Activated naive CD8-positive, alpha-beta T cell treated with anti-CD3 and anti-CD28 coated beads for 36 hours (primary cell): Measurements from ENCODE around the gene GPT2. TPM values are rescaled to one million over a fixed set of nuclear protein-coding genes. Genes with fewer than 3 reads are reported as not detected.
A peak's percentile ranks its signal among the peaks of the same experiment; 100 is the strongest.

Experiments used
- DNase-seq: peaks from one replicate; pipeline ENCODE4 v3.0.0; 2021
- H3K27ac Mint-ChIP-seq: one replicate; pipeline ENCODE4 v1.8.0; 2022; ENCODE audit warnings: mild to moderate bottlenecking, moderate library complexity, mixed read lengths
- H3K27me3 Mint-ChIP-seq: one replicate; pipeline ENCODE4 v1.8.0; 2022; ENCODE audit warnings: mild to moderate bottlenecking, mixed read lengths
- H3K36me3 Mint-ChIP-seq: one replicate; pipeline ENCODE4 v1.8.0; 2021; ENCODE audit warnings: mild to moderate bottlenecking, mixed read lengths
- H3K4me1 Mint-ChIP-seq: one replicate; pipeline ENCODE4 v1.8.0; 2021; ENCODE audit warnings: mixed read lengths
- H3K4me3 Mint-ChIP-seq: one replicate; pipeline ENCODE4 v1.8.0; 2022; ENCODE audit warnings: mild to moderate bottlenecking, moderate library complexity, mixed read lengths
- H3K9me3 Mint-ChIP-seq: one replicate; pipeline ENCODE4 v1.8.0; 2022; ENCODE audit warnings: mixed read lengths
- total RNA-seq, 2 experiments: library from RNA; stranded (reverse); gene quantifications; one replicate each; pipeline ENCODE4 v1.2.3, GENCODE V29; 2021

GPT2 gene, protein sequence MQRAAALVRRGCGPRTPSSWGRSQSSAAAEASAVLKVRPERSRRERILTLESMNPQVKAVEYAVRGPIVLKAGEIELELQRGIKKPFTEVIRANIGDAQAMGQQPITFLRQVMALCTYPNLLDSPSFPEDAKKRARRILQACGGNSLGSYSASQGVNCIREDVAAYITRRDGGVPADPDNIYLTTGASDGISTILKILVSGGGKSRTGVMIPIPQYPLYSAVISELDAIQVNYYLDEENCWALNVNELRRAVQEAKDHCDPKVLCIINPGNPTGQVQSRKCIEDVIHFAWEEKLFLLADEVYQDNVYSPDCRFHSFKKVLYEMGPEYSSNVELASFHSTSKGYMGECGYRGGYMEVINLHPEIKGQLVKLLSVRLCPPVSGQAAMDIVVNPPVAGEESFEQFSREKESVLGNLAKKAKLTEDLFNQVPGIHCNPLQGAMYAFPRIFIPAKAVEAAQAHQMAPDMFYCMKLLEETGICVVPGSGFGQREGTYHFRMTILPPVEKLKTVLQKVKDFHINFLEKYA
- 10 to 100 TPM; 33.2 to 35.8 TPM for total RNA-seq

- Mint-ChIP-seq H3K4me1 (peaks cover 11% of the 10 kb centered on the region), H3K27ac (peak within 1 kb of the TSS; percentile 86), H3K27me3 (peaks cover 39% of the 10 kb centered on the region), H3K9me3 (no peaks in the 10 kb centered on the region), H3K36me3 (peaks cover 14% of the 10 kb centered on the region), H3K4me3 (peak within 1 kb of the TSS; percentile 88)
- peak; percentile 88 for DNase-seq
Measured at GRCh38 chr16:46883690-46884512, at the start of gene GPT2. TSS of gene GPT2 (plus strand) at chr16:46884362. CDS start at chr16:46884716, 354 bp downstream.

- no peaks in the 10 kb centered on the region for H3K9me3 Mint-ChIP-seq
Measured at GRCh38 chr16:46836534-46837530, 47.3 kb upstream of the GPT2 start.

GRCh38 chr16:46839986-46840443 is 44.1 kb upstream of the GPT2 start:
- H3K4me3 Mint-ChIP-seq: no peak overlapping the region
- H3K36me3 Mint-ChIP-seq: no peaks in the 10 kb centered on the region

More at GRCh38 chr16:46836534-46837530, 47.3 kb upstream of the GPT2 start:
- H3K4me1 Mint-ChIP-seq: peaks cover 4% of the 10 kb centered on the region
- H3K27me3 Mint-ChIP-seq: no peaks in the 10 kb centered on the region
- no peak overlapping the region for H3K4me3 Mint-ChIP-seq
- H3K27ac Mint-ChIP-seq: no peak overlapping the region
- H3K36me3 Mint-ChIP-seq: no peaks in the 10 kb centered on the region
- no peak for DNase-seq

DNA sequence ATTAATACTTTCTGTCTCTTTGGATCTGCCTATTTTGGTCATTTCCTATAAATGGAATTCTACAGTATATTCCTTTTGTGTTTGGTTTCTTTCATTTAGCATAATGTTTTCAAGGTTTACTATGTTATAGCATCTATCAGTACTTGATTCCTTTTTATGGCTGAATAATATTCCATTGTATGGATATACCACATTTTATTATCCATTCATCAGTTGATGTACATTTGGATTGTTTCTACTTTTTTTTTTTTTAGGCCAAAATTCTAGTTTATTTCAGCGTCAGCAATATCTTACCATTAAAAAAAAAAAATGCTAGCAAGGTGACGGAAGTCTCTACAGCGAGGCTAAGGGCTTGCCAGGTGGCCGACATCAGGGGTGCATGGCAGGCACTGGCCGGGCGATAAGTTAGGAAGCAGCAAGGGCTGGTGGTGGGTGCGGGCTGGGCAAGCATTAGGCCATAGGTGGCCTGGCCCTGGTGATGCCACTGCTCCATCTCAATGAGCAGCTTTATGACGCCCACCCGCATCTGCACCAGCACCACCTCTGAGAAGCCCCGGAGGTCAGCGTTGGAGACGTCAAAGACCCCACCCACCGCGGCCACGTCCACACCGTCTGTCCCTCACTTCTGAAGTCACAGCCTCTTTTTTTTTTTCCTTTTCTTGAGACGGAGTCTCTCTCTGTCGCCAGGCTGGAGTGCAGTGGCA is 41.8 kb upstream of the GPT2 start:
- Mint-ChIP-seq H3K27me3 (peaks cover 20% of the 10 kb centered on the region), H3K36me3 (no peaks in the 10 kb centered on the region), H3K9me3 (peaks cover 9% of the 10 kb centered on the region), H3K4me1 (no peaks in the 10 kb centered on the region), H3K27ac (no peak overlapping the region), H3K4me3 (no peak overlapping the region)
- no peak for DNase-seq

More at GRCh38 chr16:46839986-46840443, 44.1 kb upstream of the GPT2 start:
- peaks cover 4% of the 10 kb centered on the region for H3K4me1 Mint-ChIP-seq
- no peak overlapping the region for H3K27ac Mint-ChIP-seq
- peaks cover 9% of the 10 kb centered on the region for H3K9me3 Mint-ChIP-seq
- no peak for DNase-seq
- peaks cover 5% of the 10 kb centered on the region for H3K27me3 Mint-ChIP-seq

- no peak for DNase-seq
- Mint-ChIP-seq H3K4me3 (no peak overlapping the region), H3K27ac (no peak overlapping the region), H3K4me1 (no peaks in the 10 kb centered on the region), H3K27me3 (peaks cover 26% of the 10 kb centered on the region), H3K36me3 (no peaks in the 10 kb centered on the region), H3K9me3 (peaks cover 9% of the 10 kb centered on the region)
Measured at GRCh38 chr16:46843898-46844642, 40.1 kb upstream of the GPT2 start.

- no peaks in the 10 kb centered on the region for H3K36me3 Mint-ChIP-seq
- H3K27ac Mint-ChIP-seq: no peak overlapping the region
- no peak overlapping the region for H3K4me3 Mint-ChIP-seq
- DNase-seq: no peak
- H3K27me3 Mint-ChIP-seq: peaks cover 26% of the 10 kb centered on the region
- no peaks in the 10 kb centered on the region for H3K4me1 Mint-ChIP-seq
- H3K9me3 Mint-ChIP-seq: peaks cover 9% of the 10 kb centered on the region
Measured at GRCh38 chr16:46844771-46845170, 39.4 kb upstream of the GPT2 start.

DNA sequence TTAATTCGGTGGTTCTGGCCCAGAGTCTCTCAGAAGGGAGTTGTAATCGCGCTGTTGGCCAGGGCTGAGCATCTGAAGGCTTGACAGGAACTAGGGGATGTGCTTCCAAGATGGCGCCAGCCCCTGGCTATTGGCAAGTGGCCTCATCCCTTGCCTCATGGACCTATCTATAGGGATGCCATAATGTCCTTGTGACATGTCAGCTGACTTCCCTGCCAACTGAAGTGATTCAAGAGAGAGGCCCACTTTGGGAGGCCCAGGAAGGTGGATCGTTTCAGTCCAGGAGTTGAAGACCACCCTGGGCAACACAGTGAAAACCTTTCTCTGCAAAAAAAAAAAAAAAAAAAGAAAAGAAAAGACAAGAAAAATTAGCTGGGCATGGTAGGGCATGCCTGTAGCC is 38.2 kb upstream of the GPT2 start:
- no peak for DNase-seq
- H3K4me3 Mint-ChIP-seq: no peak overlapping the region
- H3K27ac Mint-ChIP-seq: no peak overlapping the region
- H3K9me3 Mint-ChIP-seq: peaks cover 9% of the 10 kb centered on the region
- no peaks in the 10 kb centered on the region for H3K4me1 Mint-ChIP-seq
- peaks cover 26% of the 10 kb centered on the region for H3K27me3 Mint-ChIP-seq
- H3K36me3 Mint-ChIP-seq: no peaks in the 10 kb centered on the region

DNA sequence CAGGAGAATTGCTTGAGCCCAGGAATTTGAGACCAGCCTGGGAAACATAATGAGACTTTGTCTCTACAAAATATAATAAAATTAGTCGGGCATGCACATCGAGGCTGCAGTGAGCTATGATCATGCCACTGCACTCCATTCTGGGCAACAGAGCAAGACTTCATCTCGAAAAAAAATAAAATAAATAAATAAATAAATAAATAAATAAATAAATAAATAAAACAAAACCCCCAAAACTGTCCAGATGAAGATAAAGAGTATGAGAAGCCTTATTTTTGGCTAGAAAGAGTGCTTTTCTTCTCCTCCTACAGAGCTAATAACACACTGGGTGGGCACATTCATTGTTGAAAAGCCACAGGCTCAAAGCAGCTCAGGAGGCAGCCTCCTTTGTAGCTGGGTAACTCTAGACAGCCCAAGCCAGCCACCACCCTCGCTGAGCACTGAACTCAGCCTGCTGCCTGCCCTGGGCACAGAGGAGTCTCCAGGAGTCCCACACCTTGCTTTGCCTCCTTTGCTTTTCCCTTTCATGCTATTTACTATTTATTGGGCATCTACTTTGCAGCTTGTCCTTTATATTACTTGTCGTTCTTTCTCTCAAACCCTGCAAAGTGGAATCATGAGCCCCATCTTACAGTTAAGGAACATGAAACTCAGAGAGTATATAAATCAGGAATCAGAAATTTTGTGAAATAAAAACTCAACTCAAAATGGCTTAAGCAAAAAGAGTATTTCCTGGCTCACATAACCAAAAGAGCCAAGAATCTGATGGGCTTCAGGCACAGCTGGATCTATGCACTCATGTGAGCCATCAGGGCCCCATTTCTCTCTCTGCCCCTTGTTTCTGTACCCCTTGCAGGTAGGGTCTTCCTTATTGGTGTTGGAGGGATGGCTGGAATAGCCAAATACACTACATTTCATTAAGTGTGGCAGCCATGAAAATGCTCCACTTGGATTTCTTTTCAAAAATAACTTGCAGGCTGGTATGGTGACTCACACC is 35.1 kb upstream of the GPT2 start:
- Mint-ChIP-seq H3K4me1 (no peaks in the 10 kb centered on the region), H3K27me3 (peaks cover 26% of the 10 kb centered on the region), H3K27ac (no peak overlapping the region), H3K4me3 (no peak overlapping the region), H3K9me3 (no peaks in the 10 kb centered on the region), H3K36me3 (no peaks in the 10 kb centered on the region)
- no peak for DNase-seq

GRCh38 chr16:46850619-46851555 is 33.3 kb upstream of the GPT2 start:
- Mint-ChIP-seq H3K27me3 (peaks cover 17% of the 10 kb centered on the region), H3K27ac (no peak overlapping the region), H3K4me3 (no peak overlapping the region), H3K36me3 (no peaks in the 10 kb centered on the region), H3K9me3 (no peaks in the 10 kb centered on the region), H3K4me1 (no peaks in the 10 kb centered on the region)
- DNase-seq: no peak

DNA sequence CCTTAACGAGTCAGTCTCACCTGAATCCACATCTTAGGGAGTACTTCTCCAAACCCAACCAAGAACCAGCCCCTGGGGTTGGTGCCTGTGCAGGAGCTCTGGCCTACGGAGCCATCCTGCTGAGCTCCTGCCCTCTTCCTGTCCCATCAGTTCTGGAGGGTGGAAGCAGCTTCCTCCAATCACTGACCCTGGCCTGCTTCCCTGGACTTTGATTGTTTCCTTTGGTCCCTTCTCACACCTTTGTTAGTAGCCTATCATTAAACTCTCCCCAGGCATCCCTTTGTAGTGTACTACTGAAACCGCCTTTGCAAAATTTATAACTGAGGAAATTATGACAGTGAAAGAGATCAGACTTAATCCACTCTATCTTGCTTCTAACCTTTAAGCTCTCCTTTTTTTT is 32.0 kb upstream of the GPT2 start:
- Mint-ChIP-seq H3K4me1 (no peaks in the 10 kb centered on the region), H3K4me3 (no peak overlapping the region), H3K27ac (no peak overlapping the region)

GRCh38 chr16:46853713-46854443 is 30.3 kb upstream of the GPT2 start:
- peak; percentile 48 for DNase-seq
- Mint-ChIP-seq H3K27ac (no peak overlapping the region), H3K9me3 (no peaks in the 10 kb centered on the region), H3K4me1 (no peaks in the 10 kb centered on the region), H3K36me3 (no peaks in the 10 kb centered on the region), H3K4me3 (no peak overlapping the region), H3K27me3 (peaks cover 4% of the 10 kb centered on the region)

More for the DNA sequence above, 32.0 kb upstream of the GPT2 start:
- Mint-ChIP-seq H3K36me3 (no peaks in the 10 kb centered on the region), H3K9me3 (no peaks in the 10 kb centered on the region), H3K27me3 (peaks cover 13% of the 10 kb centered on the region)
- no peak for DNase-seq
